ENCODE results near the gene ZCCHC17.

GRCh38 chr1:31310198-31310597 is 13.4 kb downstream of the ZCCHC17 start:
- TF ChIP-seq EZH2 (IDR thresholded peaks at IDR 0.05; ENCODE audit: low read length, unreplicated experiment), result no peak
- no peak for TF ChIP-seq CTCF (conservative IDR thresholded peaks at IDR 0.05; ENCODE audit: low read depth, low read length)
- no peak for TF ChIP-seq EZH2phosphoT487 (IDR thresholded peaks at IDR 0.05; ENCODE audit: borderline replicate concordance, low read length)

All from PC-3 (cell line).